ENCODE measurements around the gene STAT4.

STAT4 gene

GRCh38 chr2:191150600-191151330 is at the start of gene STAT4:
Gene STAT4 (minus strand): TSS chr2:191150994. CDS start chr2:191148203, 2,791 bp downstream.
- peak; percentile 88 for DNase-seq

GRCh38 chr2:191199929-191200512 is 49.2 kb upstream of the STAT4 start:
- no peak for DNase-seq

GRCh38 chr2:191198271-191198670 is 47.5 kb upstream of the STAT4 start:
- DNase-seq: no peak

- no peak for DNase-seq
Measured at GRCh38 chr2:191197096-191197495, 46.3 kb upstream of the STAT4 start.

GRCh38 chr2:191195021-191195420 is 44.2 kb upstream of the STAT4 start:
- DNase-seq: no peak

GRCh38 chr2:191190861-191191552 is 40.2 kb upstream of the STAT4 start:
- no peak for DNase-seq

GRCh38 chr2:191190435-191190834 is 39.6 kb upstream of the STAT4 start:
- no peak for DNase-seq

GRCh38 chr2:191189112-191189635 is 38.4 kb upstream of the STAT4 start:
- DNase-seq: peak; percentile 16

- no peak for DNase-seq
Measured at GRCh38 chr2:191188550-191189093, 37.8 kb upstream of the STAT4 start.

GRCh38 chr2:191187105-191187829 is 36.5 kb upstream of the STAT4 start:
- DNase-seq: no peak

GRCh38 chr2:191184457-191184856 is 33.7 kb upstream of the STAT4 start:
- DNase-seq: no peak

- DNase-seq: no peak
Measured at GRCh38 chr2:191183516-191183915, 32.7 kb upstream of the STAT4 start.

- DNase-seq: no peak
Measured at GRCh38 chr2:191183081-191183480, 32.3 kb upstream of the STAT4 start.

- no peak for DNase-seq
Measured at GRCh38 chr2:191180713-191181112, 29.9 kb upstream of the STAT4 start.

GRCh38 chr2:191180276-191180675 is 29.5 kb upstream of the STAT4 start:
- DNase-seq: no peak

GRCh38 chr2:191178806-191179514 is 28.2 kb upstream of the STAT4 start:
- no peak for DNase-seq

GRCh38 chr2:191177751-191178736 is 27.2 kb upstream of the STAT4 start:
- no peak for DNase-seq

- no peak for DNase-seq
Measured at GRCh38 chr2:191176801-191177438, 26.1 kb upstream of the STAT4 start.

- DNase-seq: no peak
Measured at GRCh38 chr2:191176305-191176704, 25.5 kb upstream of the STAT4 start.

- no peak for DNase-seq
Measured at GRCh38 chr2:191174442-191174841, 23.6 kb upstream of the STAT4 start.

Data from CD4-positive, alpha-beta T cell treated with Interleukin-12 subunit alpha and Interleukin-12 subunit beta, for 1 hour (primary cell).